Lower leg skin (tissue), 4 donors: Measurements from ENCODE around the gene FICD. TPM values are rescaled to one million over a fixed set of nuclear protein-coding genes. Genes with fewer than 3 reads are reported as not detected.
A peak's percentile ranks its signal among the peaks of the same experiment; 100 is the strongest.

Source experiments
- DNase-seq, 2 donors: peaks; one replicate each; pipeline ENCODE4 v3.0.0-alpha.2; 2019; ENCODE audit warnings: low spot score in 2 of 2
- H3K4me3 ChIP-seq: fragments of 200-600 bp; sonication (generic); 2 replicates; pipeline ENCODE4 v1.5.1; 2017; ENCODE audit warnings: mild to moderate bottlenecking, low read depth; ENCODE audit not compliant: poor library complexity, severe bottlenecking
- CTCF ChIP-seq, 3 donors: fragments of 450-650 bp; IDR thresholded peaks; one replicate each; pipeline ENCODE4 v1.5.1; 2016; ENCODE audit warnings: antibody characterized with exemption in 3 of 3, mild to moderate bottlenecking in 3 of 3, moderate library complexity in 2 of 3
- POLR2A ChIP-seq, 2 donors: fragments of 450-650 bp; IDR thresholded peaks; one replicate each; pipeline ENCODE4 v1.6.1; 2016 to 2017; ENCODE audit warnings: antibody characterized with exemption in 2 of 2, mild to moderate bottlenecking in 1 of 2, moderate library complexity in 1 of 2
- WGBS, 2 donors: methylation state at CpG; one replicate each; pipeline ENCODE4 v1.1.5; 2018; 5-methylcytosine and 5-hydroxymethylcytosine counted together
- intact Hi-C: fragments of 100-400 bp; cut with DNase I; formaldehyde crosslinking; loops from one replicate; pipeline ENCODE4 v1.15.0; 2023; ENCODE audit warnings: low total_unique reads
- total RNA-seq, 4 donors: library from RNA; depleted of rRNA; stranded (reverse); fragments of >200 nt; gene quantifications; one replicate each; pipeline ENCODE4 v1.1.0, GENCODE V29; 2016

The FICD gene
- total RNA-seq, 4 donors from 2014 or later = 1.8 to 5.2 (median 3.6) TPM

GRCh38 chr12:108495823-108496579 is 19.1 kb upstream of the FICD start:
- no peak for TF ChIP-seq CTCF (IDR thresholded peaks at IDR 0.05)
- TF ChIP-seq POLR2A (IDR thresholded peaks at IDR 0.05) = no peak
- intact Hi-C loops = no loop called here
- no peak overlapping the region for H3K4me3 ChIP-seq
- peak in 1 of 2 donors; percentile 25 for DNase-seq
- WGBS, 2 donors = 25 to 30% methylated on average over 11 of the region's 11 CpGs

GRCh38 chr12:108498136-108498535 is 16.9 kb upstream of the FICD start:
- intact Hi-C loops = no loop called here
- WGBS, 2 donors = 87% methylated on average over 11 of the region's 11 CpGs
- TF ChIP-seq POLR2A (IDR thresholded peaks at IDR 0.05) = no peak
- no peak for TF ChIP-seq CTCF (IDR thresholded peaks at IDR 0.05)
- DNase-seq = no peak
- H3K4me3 ChIP-seq = no peak overlapping the region

- WGBS, 2 donors = 79 to 82% methylated on average over 2 of the region's 2 CpGs
- H3K4me3 ChIP-seq = no peak overlapping the region
- no peak for TF ChIP-seq CTCF (IDR thresholded peaks at IDR 0.05)
- no peak for TF ChIP-seq POLR2A (IDR thresholded peaks at IDR 0.05)
- DNase-seq = no peak
- intact Hi-C loops = no loop called here
Observed at GRCh38 chr12:108502922-108503321, 12.2 kb upstream of the FICD start.

GRCh38 chr12:108505129-108505528 is 9.9 kb upstream of the FICD start:
- WGBS, 2 donors = 68 to 69% methylated on average over 7 of the region's 7 CpGs
- no peak for TF ChIP-seq POLR2A (IDR thresholded peaks at IDR 0.05)
- no peak for TF ChIP-seq CTCF (IDR thresholded peaks at IDR 0.05)
- DNase-seq = peak in 1 of 2 donors; percentile 34
- intact Hi-C loops = no loop called here
- no peak overlapping the region for H3K4me3 ChIP-seq

GRCh38 chr12:108507971-108508642 is 7.0 kb upstream of the FICD start:
- no peak for DNase-seq
- H3K4me3 ChIP-seq = no peak overlapping the region
- WGBS, 2 donors = 47 to 59% methylated on average over 3 of the region's 3 CpGs
- intact Hi-C loops = no loop called here
- TF ChIP-seq CTCF (IDR thresholded peaks at IDR 0.05) (no peak), POLR2A (IDR thresholded peaks at IDR 0.05) (no peak)
